ENCODE data around the gene TRAF2.

TRAF2 gene

DNA sequence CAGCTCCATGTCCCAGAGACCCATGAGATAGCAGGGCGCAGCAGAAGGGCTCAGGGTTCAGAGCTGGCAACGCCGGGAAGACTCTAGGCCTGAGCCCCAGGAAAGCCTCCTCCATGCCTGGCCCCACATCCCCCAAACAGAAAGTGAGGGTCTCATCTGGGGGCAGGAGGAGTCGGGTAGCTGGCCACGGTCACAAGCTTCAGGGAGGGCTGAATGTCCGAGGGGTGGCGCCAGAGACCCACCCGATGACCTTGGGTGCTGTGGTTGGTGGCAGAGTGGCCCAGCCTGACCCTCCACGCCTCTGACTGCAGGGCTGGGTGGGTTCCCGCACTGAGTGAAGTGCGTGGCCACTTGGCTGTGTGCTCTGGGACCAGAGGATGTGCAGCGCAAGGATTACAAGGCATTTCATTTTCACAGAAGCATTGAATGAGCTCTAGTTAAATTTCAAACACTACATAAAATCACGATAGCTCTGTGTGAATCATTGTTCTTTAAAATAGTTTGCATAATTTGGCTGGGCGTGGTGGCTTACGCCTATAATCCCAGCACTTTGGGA lies 61.7 kb downstream of the TRAF2 start:
- Histone ChIP-seq H3K27me3 (ENCODE audit: low read depth, low read length) (no peaks in the 10 kb centered on the region), H4K20me1 (ENCODE audit: insufficient read depth, low read length) (no peaks in the 10 kb centered on the region), H3K4me1 (ENCODE audit: low read length) (peaks cover 32% of the 10 kb centered on the region), H3K9ac (ENCODE audit: low read length) (no peak overlapping the region), H3K4me2 (ENCODE audit: low read length) (no peak overlapping the region), H3K79me2 (ENCODE audit: low read length) (peaks cover 12% of the 10 kb centered on the region), H3K27ac (ENCODE audit: low read length) (no peak overlapping the region), H3K9me3 (ENCODE audit: insufficient read depth, low read length) (no peaks in the 10 kb centered on the region), H3K4me3 (ENCODE audit: low read length) (no peak overlapping the region), H3K36me3 (replicated peaks; ENCODE audit: low read depth, low read length) (no peaks in the 10 kb centered on the region), H2AFZ (ENCODE audit: low read depth, low read length) (no peak overlapping the region)
- no peak for TF ChIP-seq EZH2phosphoT487 (IDR thresholded peaks at IDR 0.05; ENCODE audit: low read depth)
- TF ChIP-seq, protein P1, sequence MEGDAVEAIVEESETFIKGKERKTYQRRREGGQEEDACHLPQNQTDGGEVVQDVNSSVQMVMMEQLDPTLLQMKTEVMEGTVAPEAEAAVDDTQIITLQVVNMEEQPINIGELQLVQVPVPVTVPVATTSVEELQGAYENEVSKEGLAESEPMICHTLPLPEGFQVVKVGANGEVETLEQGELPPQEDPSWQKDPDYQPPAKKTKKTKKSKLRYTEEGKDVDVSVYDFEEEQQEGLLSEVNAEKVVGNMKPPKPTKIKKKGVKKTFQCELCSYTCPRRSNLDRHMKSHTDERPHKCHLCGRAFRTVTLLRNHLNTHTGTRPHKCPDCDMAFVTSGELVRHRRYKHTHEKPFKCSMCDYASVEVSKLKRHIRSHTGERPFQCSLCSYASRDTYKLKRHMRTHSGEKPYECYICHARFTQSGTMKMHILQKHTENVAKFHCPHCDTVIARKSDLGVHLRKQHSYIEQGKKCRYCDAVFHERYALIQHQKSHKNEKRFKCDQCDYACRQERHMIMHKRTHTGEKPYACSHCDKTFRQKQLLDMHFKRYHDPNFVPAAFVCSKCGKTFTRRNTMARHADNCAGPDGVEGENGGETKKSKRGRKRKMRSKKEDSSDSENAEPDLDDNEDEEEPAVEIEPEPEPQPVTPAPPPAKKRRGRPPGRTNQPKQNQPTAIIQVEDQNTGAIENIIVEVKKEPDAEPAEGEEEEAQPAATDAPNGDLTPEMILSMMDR (IDR thresholded peaks at IDR 0.05; ENCODE audit: low read depth, low read length), result peak; percentile 60

DNA sequence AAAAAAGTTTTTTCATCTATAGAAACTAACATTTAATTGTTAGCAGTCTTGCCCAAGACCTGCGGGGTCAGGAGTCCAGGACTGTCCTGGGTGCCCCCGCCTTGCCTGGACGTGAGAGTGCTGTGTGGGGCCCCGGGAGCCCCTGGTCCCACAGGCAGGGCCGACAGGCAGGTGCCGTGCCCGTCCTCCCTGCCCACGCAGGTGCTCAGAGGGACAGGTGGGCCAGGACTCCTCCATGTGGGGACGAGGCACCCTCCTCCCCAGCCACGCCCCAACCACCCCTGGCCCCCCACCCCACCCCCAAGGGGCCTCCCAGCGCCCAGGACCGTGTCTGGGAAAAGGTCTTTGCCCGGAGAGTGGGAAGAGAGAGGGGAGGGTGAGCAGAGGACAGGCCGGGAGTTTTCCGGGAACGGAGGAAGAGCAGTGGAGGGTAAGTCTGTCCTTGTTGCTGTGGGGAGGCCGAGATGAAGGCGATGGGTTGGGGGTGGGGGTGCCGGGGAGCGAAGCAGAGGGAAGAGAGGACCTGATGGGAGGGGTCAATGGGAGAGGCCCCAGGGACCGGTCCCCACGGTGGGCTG lies 63.0 kb downstream of the TRAF2 start:
- H3K4me1 ChIP-seq (ENCODE audit: low read length), result peaks cover 27% of the 10 kb centered on the region
- no peak for TF ChIP-seq EZH2phosphoT487 (IDR thresholded peaks at IDR 0.05; ENCODE audit: low read depth)
- TF ChIP-seq, protein P1 (IDR thresholded peaks at IDR 0.05; ENCODE audit: low read depth, low read length), result no peak
- peak overlapping the region; percentile 87 for H3K4me3 ChIP-seq (ENCODE audit: low read length)
- no peak overlapping the region for H2AFZ ChIP-seq (ENCODE audit: low read depth, low read length)
- H3K79me2 ChIP-seq (ENCODE audit: low read length), result no peaks in the 10 kb centered on the region; the same call in 1 of the 2 replicates
- no peaks in the 10 kb centered on the region for H4K20me1 ChIP-seq (ENCODE audit: insufficient read depth, low read length)
- no peaks in the 10 kb centered on the region for H3K36me3 ChIP-seq (replicated peaks; ENCODE audit: low read depth, low read length)
- no peak overlapping the region for H3K27ac ChIP-seq (ENCODE audit: low read length)
- H3K27me3 ChIP-seq (ENCODE audit: low read depth, low read length), result no peaks in the 10 kb centered on the region
- H3K9me3 ChIP-seq (ENCODE audit: insufficient read depth, low read length), result no peaks in the 10 kb centered on the region
- H3K4me2 ChIP-seq (ENCODE audit: low read length), result peak overlapping the region; percentile 80
- H3K9ac ChIP-seq (ENCODE audit: low read length), result peak overlapping the region; percentile 64

DNA sequence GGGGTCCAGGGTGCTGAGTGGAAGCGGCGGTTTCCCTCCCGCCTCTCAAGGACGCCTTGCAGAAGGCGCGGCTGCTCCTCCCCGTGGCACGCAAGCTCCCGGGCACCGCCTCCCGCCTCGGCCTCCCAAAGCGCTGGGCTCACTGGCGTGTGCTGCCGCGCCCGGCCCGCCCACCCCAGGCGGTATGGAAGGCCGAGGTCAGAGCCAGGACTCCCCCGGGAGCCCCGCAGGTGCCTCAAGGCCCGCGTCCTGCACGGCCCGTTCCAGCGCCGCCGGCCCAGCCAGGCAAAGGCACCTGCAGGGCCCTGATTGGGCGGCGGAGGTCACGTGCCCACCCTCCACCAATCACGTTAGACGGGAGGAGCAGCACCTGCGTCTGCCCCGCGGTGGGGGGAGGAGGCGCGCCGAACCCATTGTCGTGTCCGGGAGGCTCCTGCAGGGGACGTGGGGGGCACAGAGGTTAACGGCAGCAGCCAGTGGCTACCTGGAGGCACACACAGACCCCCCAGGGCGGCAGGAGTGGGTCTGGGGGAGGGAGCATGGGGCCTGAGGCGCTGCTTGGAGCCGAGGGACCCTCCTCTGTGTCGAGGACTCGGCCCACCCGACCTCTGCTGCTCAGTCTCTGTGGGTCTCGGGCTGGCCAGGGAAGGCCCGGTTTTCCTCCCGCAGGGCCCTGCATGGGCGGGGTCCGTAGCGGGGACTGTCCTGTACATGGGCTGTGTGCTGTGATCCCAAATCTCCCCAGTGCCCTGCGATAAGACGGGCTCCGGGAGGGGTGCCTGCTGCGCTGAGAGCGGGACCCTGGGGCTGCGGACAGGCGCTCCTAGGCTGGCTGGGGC lies 63.7 kb downstream of the TRAF2 start:
- peak overlapping the region; percentile 87 for H2AFZ ChIP-seq (ENCODE audit: low read depth, low read length)
- peak overlapping the region; percentile 83 for H3K9ac ChIP-seq (ENCODE audit: low read length)
- no peaks in the 10 kb centered on the region for H3K9me3 ChIP-seq (ENCODE audit: insufficient read depth, low read length)
- H3K4me2 ChIP-seq (ENCODE audit: low read length), result peak overlapping the region; percentile 94
- no peaks in the 10 kb centered on the region for H3K36me3 ChIP-seq (replicated peaks; ENCODE audit: low read depth, low read length)
- H3K4me1 ChIP-seq (ENCODE audit: low read length), result peaks cover 24% of the 10 kb centered on the region
- H4K20me1 ChIP-seq (ENCODE audit: insufficient read depth, low read length), result no peaks in the 10 kb centered on the region
- no peaks in the 10 kb centered on the region; the same call in 1 of the 2 replicates for H3K27me3 ChIP-seq (ENCODE audit: low read depth, low read length)
- H3K79me2 ChIP-seq (ENCODE audit: low read length), result no peaks in the 10 kb centered on the region
- H3K27ac ChIP-seq (ENCODE audit: low read length), result peak overlapping the region; percentile 37
- peak overlapping the region; percentile 87 for H3K4me3 ChIP-seq (ENCODE audit: low read length)
- TF ChIP-seq, protein P1 (IDR thresholded peaks at IDR 0.05; ENCODE audit: low read depth, low read length), result peak; percentile 14; the same call in 1 of the 2 replicates
- no peak for TF ChIP-seq EZH2phosphoT487 (IDR thresholded peaks at IDR 0.05; ENCODE audit: low read depth)
